Hepatocyte (in vitro differentiated cells): ENCODE data around the gene ATP8A2.

Experiments used
- EZH2 ChIP-seq: fragments of 200-600 bp; sonication (generic); IDR thresholded peaks from 2 replicates; pipeline ENCODE4 v1.6.1; 2016; ENCODE audit warnings: antibody characterized with exemption, mild to moderate bottlenecking, borderline replicate concordance
- TF ChIP-seq, protein P1 (sequence below): fragments of 200-600 bp; sonication (generic); IDR thresholded peaks from 2 replicates; pipeline ENCODE4 v1.5.1; 2016; ENCODE audit warnings: antibody characterized with exemption, mild to moderate bottlenecking; ENCODE audit not compliant: poor library complexity

DNA sequence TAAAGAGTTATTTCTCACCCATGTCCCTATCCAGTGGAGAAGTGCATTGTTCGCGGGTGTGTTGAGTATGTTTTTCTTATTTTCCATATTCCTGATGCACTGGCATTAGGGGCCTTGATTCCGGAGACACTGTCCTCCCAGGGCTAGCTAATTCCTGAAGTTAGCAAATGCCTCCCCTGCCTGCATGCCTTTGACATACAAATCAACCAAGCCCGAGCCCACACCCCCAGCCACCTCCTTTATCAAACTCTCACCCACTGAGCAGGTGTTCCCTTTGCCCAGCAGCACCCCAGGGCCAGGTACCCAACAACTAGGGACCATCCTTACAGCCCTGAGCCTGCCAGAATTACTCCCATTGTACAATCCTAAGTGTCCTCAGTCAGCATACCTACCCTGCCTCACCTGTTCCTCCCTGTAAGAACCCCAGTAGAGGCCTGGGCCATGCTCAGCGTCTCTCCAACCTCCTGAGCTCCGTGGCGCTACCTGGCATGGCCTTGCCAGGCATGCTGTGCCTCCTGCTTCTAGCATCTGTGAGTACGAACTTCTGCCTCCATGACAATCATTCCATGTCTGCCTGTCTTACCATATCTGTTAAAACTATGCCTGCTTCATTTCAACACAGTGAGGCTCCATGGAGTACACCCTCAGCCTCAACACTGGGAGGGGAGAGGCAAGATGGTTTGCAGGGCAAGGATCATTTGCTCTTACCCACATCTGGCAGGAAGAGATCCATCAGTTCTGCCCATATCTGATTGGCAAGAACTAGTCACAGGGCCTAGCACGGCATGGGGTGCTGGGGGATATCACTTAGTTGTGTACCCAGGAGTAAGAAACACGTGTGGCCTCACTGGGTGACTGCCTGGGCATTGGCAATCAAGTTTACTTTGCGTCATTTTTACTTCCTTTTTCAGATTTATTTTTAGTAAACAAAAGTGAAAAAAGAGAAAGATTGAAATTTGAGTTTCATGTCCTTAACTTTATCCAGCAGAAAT, 476.2 kb downstream of the ATP8A2 start:
- TF ChIP-seq, protein P1, sequence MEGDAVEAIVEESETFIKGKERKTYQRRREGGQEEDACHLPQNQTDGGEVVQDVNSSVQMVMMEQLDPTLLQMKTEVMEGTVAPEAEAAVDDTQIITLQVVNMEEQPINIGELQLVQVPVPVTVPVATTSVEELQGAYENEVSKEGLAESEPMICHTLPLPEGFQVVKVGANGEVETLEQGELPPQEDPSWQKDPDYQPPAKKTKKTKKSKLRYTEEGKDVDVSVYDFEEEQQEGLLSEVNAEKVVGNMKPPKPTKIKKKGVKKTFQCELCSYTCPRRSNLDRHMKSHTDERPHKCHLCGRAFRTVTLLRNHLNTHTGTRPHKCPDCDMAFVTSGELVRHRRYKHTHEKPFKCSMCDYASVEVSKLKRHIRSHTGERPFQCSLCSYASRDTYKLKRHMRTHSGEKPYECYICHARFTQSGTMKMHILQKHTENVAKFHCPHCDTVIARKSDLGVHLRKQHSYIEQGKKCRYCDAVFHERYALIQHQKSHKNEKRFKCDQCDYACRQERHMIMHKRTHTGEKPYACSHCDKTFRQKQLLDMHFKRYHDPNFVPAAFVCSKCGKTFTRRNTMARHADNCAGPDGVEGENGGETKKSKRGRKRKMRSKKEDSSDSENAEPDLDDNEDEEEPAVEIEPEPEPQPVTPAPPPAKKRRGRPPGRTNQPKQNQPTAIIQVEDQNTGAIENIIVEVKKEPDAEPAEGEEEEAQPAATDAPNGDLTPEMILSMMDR = no peak
- no peak for TF ChIP-seq EZH2
